GM19463 (cell line): ENCODE data around the gene SAPCD2.

Experiments used
- ATAC-seq: cut with Tn5 transposase; IDR thresholded peaks from one replicate; pipeline ENCODE4 v1.9.1; 2021; ENCODE audit warnings: mild to moderate bottlenecking, moderate library complexity; ENCODE audit not compliant: unreplicated experiment

SAPCD2 gene

DNA sequence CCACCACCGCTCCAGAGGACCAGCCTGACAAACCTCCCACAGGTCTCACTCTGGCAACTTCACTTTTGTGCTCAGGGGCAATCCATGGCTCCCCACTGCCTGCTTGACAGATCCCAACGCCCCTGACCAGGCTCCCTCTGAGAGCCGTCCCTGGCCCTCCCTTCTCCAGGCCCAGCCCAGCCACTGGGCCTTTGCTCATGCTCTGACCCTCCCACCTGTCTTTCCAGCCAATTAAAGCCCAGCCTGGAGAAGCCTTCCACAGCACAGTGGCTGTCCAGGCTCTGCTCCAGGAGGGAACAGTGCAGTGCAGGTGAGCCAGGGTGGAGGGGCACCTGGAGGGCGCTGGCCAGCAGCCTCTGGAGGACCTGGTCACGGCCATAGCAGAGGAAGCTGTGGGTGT lies 19.8 kb downstream of the SAPCD2 start:
- no peak for ATAC-seq

DNA sequence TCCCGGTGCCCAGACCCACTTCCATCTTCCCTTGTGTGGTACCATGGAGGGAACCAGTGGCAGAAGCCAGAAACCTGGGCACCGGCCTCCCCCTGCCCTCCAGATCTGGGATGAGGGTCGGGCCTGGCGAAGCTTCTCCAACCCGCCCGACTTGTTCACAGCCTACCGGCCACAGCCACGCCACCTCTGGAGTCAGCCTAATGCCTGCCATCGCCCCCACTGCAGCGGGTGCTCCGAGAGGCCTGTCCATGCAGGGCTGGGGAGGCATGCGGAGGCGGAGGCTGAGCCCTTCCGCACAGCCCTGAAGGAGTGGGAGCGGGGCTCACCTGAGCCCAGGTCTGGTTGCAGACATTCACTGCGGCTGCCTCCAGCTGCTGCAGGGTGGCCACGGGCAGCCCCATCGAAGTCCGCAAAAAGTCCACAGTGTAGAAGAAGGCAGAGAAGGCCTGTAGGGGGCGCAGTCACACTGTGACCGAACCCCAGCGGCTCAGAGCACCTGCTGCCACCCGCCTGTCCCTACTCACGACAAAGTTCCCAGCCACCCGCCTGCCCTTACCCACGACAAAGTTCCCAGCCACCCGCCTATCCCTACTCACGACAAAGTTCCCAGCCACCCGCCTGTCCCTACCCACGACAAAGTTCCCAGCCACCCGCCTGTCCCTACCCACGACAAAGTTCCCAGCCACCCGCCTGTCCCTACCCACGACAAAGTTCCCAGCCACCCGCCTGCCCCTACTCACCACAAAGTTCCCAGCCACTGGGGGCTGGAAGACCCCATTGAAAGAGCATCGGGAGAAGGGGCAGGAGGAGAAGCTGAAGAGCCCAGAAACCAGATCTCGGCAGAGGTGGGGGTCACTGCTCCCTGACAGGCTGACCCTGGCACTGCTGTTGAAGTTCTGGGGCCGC lies 20.6 kb downstream of the SAPCD2 start:
- ATAC-seq, result no peak

DNA sequence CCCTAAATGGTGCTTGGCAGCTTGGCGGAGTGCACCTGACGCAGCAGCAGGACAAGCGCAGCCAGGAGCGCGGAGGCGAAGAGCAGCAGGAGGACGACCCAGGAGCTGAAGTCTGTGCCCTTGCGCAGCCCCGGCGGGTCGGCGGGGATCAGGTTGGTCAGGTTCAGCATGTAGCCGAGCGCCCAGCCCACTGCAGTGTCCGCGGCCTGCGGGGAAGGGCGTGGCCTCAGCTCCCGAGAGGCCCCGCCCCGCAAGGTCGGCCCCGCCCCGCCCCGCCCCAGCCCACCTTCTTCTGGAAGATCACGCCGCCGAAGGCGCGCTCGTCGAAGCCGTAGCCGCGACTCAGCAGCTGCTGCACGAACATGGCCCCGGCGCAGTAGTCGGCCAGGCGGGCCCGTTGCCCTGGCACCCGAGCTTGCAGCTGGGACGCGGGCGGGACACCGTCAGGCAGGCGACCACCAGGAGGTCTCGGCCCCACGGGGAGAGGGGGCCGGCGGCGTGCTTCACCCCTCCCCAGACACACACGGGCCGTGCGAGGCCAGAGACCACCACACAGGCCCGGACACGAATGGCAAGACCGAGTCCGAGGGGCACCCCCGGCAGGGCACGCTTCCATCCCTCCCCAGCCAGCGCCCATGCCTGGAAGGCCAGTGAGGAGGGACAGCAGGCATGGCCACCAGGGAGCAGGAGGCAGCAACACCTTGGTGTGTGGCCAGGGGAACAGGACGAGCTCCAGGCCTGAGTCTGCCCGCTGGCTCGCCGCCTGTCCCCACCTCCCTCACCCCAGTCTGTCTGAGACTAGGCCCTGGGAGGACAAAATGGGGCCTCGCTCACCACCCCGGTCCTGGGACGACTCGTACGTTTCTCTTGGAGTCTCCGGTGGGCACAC lies 21.5 kb downstream of the SAPCD2 start:
- no peak for ATAC-seq

DNA sequence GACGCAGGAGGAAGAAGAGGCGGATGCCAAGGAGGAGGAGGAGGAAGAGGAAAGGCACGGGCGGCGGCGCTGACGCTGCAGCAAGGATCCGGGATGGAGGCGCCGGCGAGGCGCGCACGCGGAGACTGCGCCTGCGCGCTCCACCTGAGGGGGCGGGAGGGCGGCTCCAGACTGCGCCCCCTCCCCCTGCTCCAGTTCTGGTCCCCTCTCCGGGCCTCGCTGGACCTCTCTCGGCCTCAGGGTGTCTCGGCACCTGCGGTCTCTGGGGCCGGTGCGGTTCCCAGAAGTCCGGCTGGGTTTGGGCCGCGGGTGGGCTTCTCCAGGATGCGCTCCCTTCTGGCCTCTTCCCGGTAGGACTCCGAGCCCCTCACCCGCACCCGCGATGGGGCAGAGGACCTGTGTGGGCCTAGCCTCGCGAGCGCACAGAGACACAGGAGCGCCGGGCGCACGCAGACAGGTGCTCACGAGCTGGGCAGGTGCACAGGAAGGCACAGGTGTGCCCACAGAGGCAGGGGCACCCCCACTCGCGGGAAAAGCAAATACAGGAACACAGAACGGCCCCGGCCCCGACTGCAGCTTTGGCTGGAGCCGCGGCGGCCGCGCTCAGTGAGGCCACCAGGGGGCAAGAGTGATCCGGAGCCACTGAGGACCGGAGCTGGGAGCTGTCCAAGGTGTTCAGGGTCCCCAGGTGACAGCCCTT lies 24.1 kb downstream of the SAPCD2 start, which contains the start of gene NPDC1:
TSS of gene NPDC1 (minus strand) at position 90 of the 700 bp plus-strand sequence. CDS start 188 bp downstream, outside the sequence.
- ATAC-seq, result peak; percentile 41

DNA sequence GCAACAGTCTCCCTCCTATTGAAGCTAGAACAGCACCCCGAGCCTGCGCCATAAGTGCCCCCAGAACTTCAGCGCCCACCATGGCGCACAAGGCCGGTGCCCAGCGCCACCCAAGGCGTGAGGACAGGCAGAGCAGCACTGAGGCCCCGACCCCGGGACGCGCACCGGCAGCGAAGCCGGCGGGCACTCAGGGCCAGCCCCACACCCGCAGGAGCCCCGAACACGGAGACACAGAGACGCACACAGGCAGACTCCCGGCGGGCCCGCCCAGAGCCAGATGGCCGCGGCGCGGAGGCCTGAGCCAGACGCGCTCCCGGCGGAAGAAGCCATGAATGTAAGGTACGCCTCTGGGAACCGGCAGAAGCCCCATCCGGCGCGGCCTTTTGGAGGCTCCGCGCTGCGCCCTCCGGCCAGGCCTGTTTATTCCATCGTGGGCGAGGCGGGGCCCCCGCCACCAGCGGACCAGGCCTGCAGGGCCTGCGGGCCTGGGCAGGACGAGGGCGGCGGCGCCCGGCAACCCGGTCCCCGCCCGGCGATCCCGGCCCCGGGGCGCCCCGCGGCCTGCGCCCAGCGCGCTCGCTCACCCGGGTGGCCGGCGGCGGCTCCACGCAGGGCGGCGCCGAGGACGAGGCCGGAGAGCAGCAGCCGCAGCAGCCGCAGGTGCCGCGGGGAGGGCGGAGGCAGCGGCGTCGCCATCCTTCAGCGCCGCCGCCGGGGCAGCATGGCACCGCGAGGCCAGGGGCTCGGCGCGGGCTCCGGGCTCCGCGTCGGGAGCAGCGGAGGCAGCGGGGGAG lies 24.9 kb downstream of the SAPCD2 start:
- no peak for ATAC-seq

DNA sequence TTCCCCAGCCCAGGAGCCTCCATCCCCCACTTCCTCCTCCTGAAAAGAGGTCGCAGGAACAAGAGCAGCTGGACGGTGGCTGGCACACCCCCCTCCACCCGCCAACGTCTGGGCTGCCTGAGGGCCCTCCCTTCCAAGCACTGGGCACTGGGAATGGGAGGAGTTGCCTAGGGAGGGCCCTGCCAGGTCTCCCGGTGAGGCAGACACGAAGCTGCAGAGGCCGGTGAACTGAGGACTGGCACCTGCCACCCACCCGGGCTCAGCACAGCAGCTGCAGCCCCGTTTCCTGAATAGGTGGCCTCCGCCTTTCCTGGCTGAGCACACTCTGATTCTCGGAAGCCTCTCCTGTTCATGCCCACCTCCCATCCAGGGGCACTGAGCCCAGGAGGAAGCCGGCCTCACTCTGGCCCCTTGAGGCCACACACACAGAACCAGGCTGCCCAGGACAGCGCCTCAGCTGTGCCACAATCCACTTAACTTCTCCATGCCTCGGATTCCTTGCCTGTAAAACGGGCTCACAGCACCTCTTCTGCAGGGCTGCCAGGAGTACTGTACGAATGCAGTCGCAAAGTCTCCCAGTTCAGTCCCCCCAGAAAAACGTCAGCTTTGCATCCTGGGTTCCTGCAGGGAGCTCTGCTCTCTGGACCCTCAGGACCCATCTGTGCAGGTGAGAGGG lies 25.7 kb downstream of the SAPCD2 start:
- no peak for ATAC-seq

DNA sequence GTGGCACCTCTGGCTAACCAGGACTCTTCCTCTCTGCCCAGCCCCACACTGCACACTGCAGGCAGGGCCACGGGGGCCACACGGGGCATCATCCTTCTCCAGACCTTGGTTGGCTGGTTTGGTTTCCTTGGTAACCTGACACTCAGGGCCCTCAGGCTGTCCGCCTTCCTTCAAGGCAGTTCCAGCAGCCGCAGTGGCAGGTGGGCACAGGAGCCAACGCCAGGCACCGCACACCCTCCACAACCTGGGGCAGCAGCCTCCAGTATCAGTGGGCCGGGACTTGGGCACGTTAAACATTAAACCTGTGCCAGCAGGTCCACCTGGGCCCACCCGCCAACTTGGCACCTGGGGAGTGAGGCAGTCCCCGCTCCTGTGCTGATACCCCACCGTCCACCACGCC lies 26.3 kb downstream of the SAPCD2 start:
- no peak for ATAC-seq

DNA sequence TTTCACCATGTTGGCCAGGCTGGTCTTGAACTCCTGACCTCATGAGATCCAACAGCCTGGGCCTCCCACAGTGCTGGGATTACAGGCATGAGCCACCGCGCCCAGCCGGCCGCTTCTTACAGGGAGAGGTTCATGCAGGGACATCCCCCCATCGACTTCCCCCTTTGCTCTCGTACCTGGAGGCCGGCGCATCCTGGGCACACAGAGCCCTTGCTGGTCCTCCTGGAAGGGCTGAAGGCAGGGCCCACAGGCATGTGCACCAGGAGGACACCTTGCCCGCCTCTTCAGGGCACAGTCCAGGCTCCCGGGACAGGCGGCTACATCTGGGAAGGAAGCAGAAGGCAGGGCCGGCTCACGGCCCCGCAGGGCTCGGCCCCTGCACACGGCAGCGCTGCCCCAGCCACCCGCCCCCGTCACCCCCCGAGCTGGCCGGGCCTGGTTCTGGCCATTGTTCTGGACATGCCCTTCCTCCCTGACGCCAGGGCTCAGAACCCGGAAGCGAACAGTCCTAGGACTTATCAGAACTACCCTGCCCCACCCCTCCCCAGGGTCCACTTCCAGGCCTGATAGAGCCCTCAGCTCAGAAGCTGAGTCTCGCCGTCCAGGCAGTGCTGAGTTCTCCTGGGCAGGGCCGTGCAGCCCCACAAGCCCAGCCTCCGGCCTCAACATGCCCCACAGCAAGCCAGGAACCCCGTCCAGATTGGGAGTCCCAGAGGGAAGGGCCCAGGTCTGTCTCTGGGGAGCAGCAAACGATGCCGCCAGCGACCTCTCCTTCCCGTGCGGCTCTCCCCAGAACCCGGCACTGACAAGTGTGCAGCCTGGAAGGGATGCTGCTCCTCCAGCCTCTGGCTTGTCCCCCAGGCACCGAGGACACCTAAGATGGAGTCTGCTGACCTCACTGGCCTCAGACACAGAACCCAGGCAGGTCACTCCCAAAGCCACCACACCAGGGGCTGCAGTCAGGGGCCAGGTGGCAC lies 27.3 kb downstream of the SAPCD2 start:
- ATAC-seq, result no peak

DNA sequence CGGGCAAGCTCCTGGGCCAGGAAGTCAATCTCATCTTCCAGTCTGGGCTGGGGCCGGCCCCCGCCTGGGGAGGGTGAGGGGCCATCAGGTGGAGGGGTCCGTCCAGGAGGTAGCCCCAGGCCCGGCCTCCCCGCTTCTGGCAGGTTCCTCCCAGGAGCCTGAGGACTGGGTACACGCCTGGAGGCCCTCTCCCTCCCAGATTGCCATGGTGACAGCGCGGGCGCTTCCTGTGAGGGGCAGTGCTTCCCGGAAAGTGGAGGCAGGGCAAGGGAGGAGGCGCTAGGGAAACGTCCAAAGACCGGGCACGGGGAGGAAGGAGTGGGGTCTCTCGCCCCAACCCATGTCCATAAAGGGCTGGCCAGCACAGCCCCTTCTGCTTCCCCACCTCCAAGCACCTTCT lies 29.2 kb downstream of the SAPCD2 start:
- no peak for ATAC-seq

DNA sequence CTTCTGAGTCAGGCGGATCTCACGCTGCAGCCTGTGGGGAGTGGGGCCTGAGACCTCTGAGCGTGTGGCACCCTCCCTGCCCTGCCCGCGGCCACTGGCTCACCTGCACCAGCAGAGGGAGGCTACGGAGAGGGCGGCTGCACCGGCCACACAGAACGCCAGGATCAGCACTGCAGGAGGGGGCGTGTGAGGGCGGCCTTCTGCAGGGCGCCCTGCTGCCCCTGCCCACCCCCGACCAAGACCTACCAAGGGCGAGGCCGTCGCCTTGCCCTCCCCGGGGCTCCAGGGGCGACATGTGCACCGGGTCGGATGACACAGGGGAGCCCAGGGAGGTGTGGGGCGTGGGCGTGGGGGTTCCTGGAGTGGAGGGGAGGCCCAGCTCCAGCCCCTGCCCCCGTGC lies 29.8 kb downstream of the SAPCD2 start:
- ATAC-seq, result no peak

DNA sequence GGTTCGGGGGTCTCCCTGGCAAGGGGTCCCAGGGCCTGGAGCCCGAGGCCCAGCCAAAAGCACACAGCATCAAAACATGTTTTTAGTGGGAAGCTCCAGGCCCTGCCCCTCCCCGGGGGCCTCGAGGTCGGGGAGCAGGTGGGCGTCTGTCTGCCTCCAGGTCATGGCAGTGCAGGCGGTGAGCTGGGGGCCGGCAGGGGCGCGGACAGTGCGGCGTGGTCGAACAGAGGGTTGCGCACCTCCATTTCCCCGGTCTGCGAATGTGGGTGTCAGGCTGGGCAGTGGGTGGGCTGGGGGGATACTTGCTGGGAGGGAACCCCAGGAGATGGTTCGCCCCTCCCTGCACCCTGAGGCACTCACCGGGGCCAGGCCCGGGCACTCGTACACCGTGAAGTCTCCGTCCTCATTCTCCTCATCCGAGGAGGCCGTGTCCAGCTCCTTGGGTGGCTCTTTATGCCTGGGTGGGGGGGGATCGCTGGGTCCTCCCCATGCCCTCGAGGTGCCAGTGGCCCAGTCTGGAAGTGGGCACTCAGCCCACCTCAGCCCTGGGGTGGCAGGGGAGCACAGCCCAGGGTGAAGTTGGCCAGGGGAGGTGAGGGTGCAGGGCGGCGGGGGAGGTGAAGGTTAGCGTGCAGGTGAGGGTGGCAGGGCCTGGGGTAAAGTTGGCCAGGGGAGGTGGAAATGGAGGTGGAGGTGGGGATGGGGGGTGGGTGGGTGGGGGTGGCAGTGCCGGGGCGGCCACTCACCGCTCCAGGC lies 30.6 kb downstream of the SAPCD2 start:
- no peak for ATAC-seq

DNA sequence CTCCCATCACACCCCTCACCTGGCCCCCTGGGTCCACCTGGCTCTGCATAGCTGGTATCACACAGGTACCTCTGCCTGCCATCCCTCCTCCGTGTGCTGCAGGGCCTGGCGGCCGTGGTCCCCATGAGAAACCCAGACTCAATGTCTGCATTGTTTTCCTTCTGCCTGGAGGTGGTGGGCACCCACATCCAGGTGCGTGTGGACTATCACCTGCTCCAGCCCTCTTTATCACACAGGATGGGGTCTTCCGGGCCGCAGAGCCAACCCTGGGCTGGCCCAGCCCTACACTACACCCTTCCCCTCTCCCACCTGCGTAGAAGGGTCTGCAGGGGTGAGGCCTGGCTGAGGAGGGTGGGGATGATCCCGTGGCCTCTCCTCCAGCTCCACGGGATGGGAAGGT lies 31.4 kb downstream of the SAPCD2 start:
- ATAC-seq, result no peak

DNA sequence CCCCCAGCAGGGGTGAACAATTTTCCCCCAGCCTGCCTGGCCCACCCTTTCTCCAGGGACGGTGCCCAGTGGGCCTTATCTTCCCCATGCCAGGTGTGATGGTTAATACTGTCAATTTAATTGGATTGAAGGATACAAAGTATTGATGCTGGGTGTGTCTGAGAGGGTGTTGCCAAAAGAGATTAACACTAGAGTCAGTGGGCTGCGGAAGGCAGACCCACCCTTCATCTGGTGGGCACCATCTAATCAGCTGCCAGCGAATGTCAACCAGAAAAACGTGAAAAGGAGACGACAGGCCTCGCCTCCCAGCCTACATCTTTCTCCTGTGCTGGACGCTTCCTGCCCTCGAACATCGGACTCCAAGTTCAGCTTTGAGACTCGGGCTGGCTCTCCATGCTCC lies 32.9 kb downstream of the SAPCD2 start:
- no peak for ATAC-seq

DNA sequence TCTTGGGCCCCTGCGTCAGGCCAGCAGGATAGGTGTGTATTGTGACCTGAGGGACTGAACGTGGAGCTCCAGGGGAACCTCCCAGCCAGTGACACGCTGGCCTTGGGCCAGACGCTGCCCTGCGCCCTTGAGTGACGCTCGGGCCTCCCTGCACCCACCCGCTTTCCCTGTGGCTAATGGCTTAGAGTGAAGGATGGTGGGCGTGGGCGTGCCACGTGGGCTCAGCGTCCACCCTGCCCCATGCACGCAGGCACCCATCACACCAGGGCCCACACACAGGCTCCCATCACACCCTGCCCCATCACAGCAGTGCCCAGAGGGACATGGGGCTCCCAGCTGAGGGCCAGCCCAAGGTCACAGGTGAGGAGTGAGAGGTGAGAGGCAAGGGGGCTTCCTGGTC lies 33.3 kb downstream of the SAPCD2 start:
- ATAC-seq, result no peak

DNA sequence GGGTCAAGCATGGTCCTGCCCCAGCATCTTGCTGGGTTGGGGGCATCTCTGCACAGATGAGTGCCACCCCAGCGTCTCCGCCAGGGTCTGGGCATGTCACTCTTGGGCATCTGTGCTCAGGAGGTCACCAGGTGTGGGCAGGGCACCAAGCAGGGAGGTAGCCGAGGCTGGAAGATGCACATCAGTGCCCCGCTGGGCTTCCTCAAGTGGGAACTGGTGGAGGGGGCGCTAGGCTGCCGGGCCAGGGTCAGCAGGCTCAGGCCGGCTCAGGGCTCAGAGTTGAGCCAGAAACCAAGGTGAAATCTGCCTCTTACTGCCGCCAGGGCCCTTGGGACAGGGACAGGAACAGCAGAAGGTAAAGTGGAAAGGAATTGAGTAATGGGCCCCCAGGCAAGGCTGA lies 34.4 kb downstream of the SAPCD2 start:
- no peak for ATAC-seq

DNA sequence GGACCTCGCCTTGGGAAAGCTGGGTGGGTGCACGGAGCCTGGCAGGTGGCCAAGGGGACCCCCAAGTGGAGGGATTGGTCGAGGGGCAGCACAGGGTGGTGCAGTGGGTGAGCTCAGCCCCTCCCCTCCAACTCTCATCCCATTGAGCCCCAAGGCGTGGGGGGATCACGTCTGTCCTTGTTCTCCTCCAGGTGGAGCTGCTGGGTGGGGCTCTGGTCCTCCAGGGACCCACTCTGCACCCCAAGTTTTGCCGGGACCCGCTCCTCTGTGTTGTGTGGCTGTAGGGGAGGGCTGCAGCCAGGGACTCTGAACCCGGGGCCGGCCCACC lies 34.9 kb downstream of the SAPCD2 start:
- ATAC-seq, result no peak

DNA sequence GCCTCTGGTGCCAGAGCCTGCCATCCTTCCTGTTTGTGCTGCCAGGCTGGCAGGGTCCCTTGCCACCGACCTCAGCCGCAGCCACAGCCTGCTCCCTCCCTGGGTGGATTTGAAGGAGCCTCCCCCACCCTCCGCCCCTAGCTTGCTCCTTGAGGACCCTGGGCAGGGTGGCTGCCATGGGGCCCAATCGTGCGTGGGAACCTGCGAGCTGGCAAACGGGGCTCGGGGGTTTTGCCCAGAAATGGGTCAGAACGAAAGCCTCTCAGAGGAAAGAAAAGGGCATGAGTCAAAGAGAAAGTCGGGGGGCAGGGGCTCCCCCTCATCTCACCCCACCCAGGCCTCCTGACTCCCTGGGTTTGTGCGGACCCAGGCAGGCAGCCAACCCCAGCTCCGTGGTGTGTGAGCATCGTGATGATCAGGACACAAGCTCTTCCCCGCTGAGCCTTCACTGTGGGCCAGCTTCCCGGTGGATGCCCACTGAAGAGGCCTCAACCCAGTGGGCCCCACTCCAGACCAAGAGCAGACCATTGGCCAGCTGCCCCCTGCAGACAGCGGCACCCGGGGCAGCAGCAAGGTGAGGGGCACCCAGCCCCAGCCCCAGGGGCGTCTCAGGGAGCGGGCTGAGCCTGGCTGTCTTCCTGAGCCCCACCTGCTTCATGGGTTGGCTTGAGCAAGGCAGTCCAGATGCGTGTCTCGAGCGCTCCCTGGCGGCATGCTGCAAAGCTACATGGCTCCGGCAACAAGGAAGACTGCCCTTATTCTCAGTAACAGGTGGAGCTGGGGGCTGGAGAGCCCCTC lies 35.4 kb downstream of the SAPCD2 start:
- ATAC-seq, result peak; percentile 55
